ENCODE results near the gene FAM229A. TPM values are rescaled to one million over a fixed set of nuclear protein-coding genes. Genes with fewer than 3 reads are reported as not detected.

The FAM229A gene
- total RNA-seq, 1 donor from 2014 or later: 5.4 TPM

DNA sequence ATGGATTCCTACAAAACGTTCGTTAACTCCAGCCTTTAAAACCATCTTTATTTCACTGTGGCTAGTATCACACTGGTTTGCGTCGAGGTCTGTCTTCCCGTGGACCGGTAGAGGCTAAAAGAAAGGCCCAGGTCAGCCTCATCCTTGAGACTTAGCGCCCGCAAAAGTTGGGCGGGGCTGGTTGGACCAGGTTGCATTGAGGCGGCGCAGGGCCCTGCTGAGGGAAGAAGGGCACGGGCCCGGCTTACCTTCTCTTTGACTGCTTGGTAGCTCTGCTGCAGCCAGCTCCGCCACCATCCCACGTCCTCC, 31.5 kb upstream of the FAM229A start:
- Mint-ChIP-seq H3K4me3 (ENCODE audit: low read depth) (peak overlapping the region; percentile 99), H3K27me3 (ENCODE audit: low read depth) (peaks cover 8% of the 10 kb centered on the region), H3K9me3 (no peaks in the 10 kb centered on the region), H3K4me1 (ENCODE audit: low read depth) (peaks cover 12% of the 10 kb centered on the region), H3K27ac (peak overlapping the region; percentile 99), H3K36me3 (ENCODE audit: low read depth) (peaks cover 10% of the 10 kb centered on the region)
- no peak for DNase-seq (ENCODE audit: low spot score)
- intact Hi-C loops (cut with micrococcal nuclease): loop anchor here (2.0 to 5.0 kb wide), 3 partner anchors 56 to 191 kb away; partner anchors contain the start of genes CCDC28B, EIF3I, MARCKSL1 and TMEM234

DNA sequence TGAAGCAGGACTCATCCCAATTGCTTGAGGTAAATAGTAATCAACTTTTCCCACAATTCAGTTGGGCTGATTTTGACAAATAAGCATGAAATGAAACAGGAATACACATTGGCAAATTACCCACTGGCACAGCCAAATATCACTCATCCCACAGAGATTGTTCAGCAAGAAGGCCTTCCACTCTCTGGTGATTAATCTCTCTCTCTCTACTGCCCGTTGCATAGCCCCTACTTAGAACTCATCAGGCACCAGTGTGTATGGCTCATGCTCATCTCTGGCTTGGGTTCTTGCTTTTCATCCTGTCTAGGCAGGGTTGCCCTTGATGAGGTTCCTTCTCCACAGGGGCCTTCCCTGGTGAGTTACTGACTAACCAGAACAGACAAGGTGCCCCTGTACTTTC, 30.9 kb upstream of the FAM229A start:
- H3K4me1 Mint-ChIP-seq (ENCODE audit: low read depth): peaks cover 12% of the 10 kb centered on the region
- peak overlapping the region; percentile 99 for H3K27ac Mint-ChIP-seq
- intact Hi-C loops (cut with micrococcal nuclease): loop anchor here (5.0 kb wide), 2 partner anchors 56 to 191 kb away; partner anchors contain the start of genes CCDC28B and MARCKSL1
- no peaks in the 10 kb centered on the region for H3K9me3 Mint-ChIP-seq
- peaks cover 10% of the 10 kb centered on the region for H3K36me3 Mint-ChIP-seq (ENCODE audit: low read depth)
- peaks cover 6% of the 10 kb centered on the region for H3K27me3 Mint-ChIP-seq (ENCODE audit: low read depth)
- peak overlapping the region; percentile 99 for H3K4me3 Mint-ChIP-seq (ENCODE audit: low read depth)
- DNase-seq (ENCODE audit: low spot score): no peak

DNA sequence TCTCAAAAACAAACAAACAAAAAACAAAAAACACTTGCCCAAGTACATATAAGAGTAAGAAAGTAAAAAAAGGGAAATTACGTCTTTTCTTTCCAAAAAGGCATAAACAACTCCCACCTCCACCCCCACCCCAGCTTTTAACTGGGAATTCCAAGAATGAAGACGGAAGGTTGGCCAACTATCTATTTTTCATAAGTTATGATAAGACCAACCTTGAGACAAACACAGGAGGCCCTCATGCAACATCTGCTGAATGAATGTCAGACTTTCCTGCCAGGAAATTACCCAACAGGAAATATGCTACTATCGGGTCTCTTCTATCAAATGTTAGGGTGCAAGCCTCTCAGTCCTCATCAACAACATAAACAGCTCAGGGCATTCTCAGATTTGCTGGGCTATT, 30.0 kb upstream of the FAM229A start:
- Mint-ChIP-seq H3K36me3 (ENCODE audit: low read depth) (peaks cover 10% of the 10 kb centered on the region), H3K27me3 (ENCODE audit: low read depth) (peaks cover 4% of the 10 kb centered on the region), H3K4me3 (ENCODE audit: low read depth) (peak overlapping the region; percentile 45), H3K27ac (no peak overlapping the region), H3K4me1 (ENCODE audit: low read depth) (peaks cover 12% of the 10 kb centered on the region), H3K9me3 (no peaks in the 10 kb centered on the region)
- no peak for DNase-seq (ENCODE audit: low spot score)
- intact Hi-C loops (cut with micrococcal nuclease): loop anchor here (5.0 kb wide), 2 partner anchors 55 to 190 kb away; partner anchors contain the start of genes CCDC28B and MARCKSL1

DNA sequence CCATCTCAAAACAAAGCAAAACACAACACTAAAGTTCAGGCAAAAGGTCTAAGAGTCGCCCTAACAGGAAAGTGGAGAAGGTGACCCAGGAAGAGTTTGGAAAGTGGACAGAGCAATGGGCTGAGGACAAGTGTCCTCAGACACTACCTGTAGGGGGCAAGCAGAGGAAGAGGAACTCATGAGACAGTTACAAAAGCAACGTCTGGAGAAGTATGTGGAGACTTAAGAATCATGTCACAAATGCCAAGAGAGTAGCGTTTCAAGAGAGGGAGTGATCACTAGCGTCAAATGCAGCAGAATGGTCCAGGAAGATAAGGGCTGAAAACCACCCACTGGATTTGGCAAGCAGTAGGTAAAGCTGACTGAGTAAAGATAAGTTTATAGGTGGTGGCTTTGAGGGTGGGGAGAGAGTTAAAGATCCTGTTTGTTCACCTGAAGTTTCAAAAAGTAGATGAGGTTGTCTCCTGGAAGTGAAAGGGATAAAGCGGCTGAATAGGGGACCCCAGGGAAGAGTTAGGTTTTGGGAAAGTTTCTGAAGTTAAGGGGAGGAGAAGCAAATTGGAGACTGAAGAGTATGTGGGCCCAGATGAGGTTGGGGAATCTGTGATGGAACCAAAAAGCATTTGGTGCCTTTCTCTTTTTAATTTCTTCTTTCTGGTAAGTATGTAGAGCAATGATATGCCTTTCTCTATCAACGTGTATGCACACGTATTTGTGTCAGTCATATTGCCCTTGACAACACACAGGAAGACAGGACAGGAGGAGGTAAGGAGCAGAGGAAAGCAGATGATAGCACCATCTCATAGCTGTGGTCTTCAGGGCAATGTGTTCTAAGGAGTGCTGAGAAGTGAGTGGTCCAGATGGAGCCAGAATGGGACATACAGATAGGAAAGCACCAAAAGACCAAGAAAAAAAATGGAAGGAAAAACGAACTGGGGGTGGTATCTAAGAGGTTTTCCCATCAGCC, 28.9 kb upstream of the FAM229A start:
- peaks cover 12% of the 10 kb centered on the region for H3K4me1 Mint-ChIP-seq (ENCODE audit: low read depth)
- no peak overlapping the region for H3K27ac Mint-ChIP-seq
- no peaks in the 10 kb centered on the region for H3K9me3 Mint-ChIP-seq
- no peak for DNase-seq (ENCODE audit: low spot score)
- no peak overlapping the region for H3K4me3 Mint-ChIP-seq (ENCODE audit: low read depth)
- H3K27me3 Mint-ChIP-seq (ENCODE audit: low read depth): peaks cover 1% of the 10 kb centered on the region
- intact Hi-C loops (cut with micrococcal nuclease): loop anchor here (5.0 kb wide), 2 partner anchors 54 to 189 kb away; partner anchors contain the start of genes CCDC28B and MARCKSL1
- peaks cover 18% of the 10 kb centered on the region for H3K36me3 Mint-ChIP-seq (ENCODE audit: low read depth)

DNA sequence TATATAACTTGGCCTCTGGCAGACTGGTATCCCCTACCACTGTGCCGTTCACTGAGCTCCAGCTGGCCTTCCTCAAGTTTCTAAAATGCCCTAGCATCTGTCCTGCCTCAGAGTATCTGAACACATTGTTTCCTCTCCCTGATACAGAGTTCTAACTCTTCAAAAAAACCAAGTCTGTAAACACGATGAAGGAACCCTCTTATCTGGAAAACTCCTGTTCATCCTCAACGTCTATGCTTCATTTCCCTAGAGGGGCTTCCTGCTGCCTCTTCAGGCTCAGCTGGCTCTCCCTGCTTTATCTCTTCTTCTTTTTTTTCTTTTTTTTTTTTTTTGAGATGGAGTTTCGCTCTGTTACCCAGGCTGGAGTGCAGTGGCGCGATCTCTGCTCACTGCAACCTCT, 26.4 kb upstream of the FAM229A start:
- Mint-ChIP-seq H3K4me1 (ENCODE audit: low read depth) (peaks cover 7% of the 10 kb centered on the region), H3K27ac (no peak overlapping the region), H3K27me3 (ENCODE audit: low read depth) (no peaks in the 10 kb centered on the region), H3K36me3 (ENCODE audit: low read depth) (peaks cover 28% of the 10 kb centered on the region), H3K9me3 (no peaks in the 10 kb centered on the region), H3K4me3 (ENCODE audit: low read depth) (no peak overlapping the region)
- no peak for DNase-seq (ENCODE audit: low spot score)
- intact Hi-C loops (cut with micrococcal nuclease): no loop called here

DNA sequence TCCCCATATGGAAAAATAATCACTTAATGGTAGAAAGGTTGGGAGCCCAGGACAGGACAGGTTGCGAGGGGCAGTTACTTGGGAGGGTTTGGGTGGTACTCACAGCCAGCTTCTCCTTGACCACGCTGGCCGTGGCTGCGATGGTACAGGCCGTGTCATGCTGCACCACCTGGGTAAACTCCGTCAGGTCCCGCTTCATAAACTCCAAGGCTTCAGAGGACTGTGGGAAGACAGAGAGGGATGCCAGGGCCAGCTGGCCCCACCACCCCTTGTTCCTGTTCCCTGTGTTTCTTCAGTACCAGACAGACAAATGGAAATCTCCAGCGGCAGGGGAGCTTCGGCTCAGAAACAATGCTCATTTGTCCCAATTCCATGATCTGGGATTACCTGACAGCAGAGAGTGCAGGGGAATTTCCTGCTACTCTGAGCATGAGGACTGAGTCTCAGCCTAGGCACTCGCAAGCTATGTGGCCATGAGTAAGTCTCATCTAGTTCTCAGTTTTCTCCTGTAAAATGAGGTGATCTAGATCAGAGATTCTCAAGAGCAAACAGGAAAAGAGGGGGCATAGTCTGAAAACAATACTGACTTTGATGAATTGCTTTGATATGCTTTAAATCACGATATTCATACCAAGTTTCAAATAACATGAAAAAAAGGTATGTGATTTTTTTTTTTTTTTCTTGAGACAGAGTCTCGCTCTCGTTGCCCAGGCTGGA, 24.5 kb upstream of the FAM229A start:
- intact Hi-C loops (cut with micrococcal nuclease): no loop called here

DNA sequence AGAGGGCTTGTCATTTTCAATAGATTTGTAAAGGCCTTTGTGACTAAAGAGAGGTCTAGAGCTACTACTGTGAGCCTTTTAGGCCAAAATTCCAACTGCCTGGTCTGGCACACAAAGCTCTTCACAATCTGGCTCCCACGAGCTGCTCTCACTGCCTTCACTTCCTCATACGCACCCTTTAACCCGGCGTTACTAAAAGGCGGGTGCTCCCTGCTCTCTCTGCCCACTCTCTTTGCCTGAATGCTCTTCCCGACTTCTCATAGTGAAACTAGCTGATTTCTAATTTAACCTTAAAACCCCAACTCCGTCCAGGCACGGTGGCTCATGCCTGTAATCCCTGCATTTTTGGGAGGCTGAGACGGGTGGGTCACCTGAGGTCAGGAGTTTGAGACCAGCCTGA, 17.8 kb upstream of the FAM229A start:
- Mint-ChIP-seq H3K9me3 (no peaks in the 10 kb centered on the region), H3K4me1 (ENCODE audit: low read depth) (no peaks in the 10 kb centered on the region), H3K36me3 (ENCODE audit: low read depth) (peaks cover 59% of the 10 kb centered on the region), H3K27ac (no peak overlapping the region), H3K27me3 (ENCODE audit: low read depth) (no peaks in the 10 kb centered on the region), H3K4me3 (ENCODE audit: low read depth) (no peak overlapping the region)
- intact Hi-C loops (cut with micrococcal nuclease): no loop called here
- DNase-seq (ENCODE audit: low spot score): no peak

More for the DNA sequence above, 24.5 kb upstream of the FAM229A start:
- no peak overlapping the region for H3K4me3 Mint-ChIP-seq (ENCODE audit: low read depth)
- DNase-seq (ENCODE audit: low spot score): no peak
- no peaks in the 10 kb centered on the region for H3K27me3 Mint-ChIP-seq (ENCODE audit: low read depth)
- H3K36me3 Mint-ChIP-seq (ENCODE audit: low read depth): peaks cover 26% of the 10 kb centered on the region
- no peak overlapping the region for H3K27ac Mint-ChIP-seq
- H3K4me1 Mint-ChIP-seq (ENCODE audit: low read depth): no peaks in the 10 kb centered on the region
- H3K9me3 Mint-ChIP-seq: no peaks in the 10 kb centered on the region

DNA sequence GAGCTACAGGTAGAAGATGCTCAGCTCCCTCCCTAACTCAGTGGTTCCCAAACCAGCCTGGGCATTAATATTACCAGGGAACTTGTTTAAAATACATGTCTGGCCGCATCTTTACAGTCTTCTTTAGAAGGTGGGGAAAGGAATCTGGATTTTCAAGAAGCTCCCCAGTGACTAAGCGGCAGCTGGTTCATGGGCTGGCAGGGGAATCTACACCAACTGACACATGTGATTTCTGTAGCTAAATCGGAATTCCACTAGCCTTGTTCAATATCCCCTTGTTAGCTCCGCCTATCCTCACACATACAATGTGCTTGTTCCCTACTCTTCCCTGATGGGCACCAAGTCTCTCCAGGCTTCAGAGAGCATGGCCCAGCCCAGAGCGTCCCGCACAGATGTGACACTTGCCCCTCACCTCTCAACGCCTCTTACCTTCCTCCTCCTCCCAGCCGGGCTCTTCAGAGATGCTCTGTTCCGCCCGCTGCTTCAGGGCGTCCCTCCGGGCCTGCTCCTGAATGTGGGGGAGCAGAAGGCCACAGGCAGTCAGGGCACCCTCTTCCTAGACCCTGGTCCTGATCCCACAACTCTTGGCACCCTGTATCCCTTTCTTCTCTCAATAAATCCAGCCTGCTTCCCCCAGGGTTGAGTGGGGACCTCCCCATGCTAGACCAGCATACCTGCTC, 15.4 kb upstream of the FAM229A start:
- H3K27me3 Mint-ChIP-seq (ENCODE audit: low read depth): no peaks in the 10 kb centered on the region
- intact Hi-C loops (cut with micrococcal nuclease): no loop called here
- peaks cover 56% of the 10 kb centered on the region for H3K36me3 Mint-ChIP-seq (ENCODE audit: low read depth)
- no peak overlapping the region for H3K27ac Mint-ChIP-seq
- H3K9me3 Mint-ChIP-seq: no peaks in the 10 kb centered on the region
- no peak overlapping the region for H3K4me3 Mint-ChIP-seq (ENCODE audit: low read depth)
- H3K4me1 Mint-ChIP-seq (ENCODE audit: low read depth): peaks cover 1% of the 10 kb centered on the region
- no peak for DNase-seq (ENCODE audit: low spot score)

DNA sequence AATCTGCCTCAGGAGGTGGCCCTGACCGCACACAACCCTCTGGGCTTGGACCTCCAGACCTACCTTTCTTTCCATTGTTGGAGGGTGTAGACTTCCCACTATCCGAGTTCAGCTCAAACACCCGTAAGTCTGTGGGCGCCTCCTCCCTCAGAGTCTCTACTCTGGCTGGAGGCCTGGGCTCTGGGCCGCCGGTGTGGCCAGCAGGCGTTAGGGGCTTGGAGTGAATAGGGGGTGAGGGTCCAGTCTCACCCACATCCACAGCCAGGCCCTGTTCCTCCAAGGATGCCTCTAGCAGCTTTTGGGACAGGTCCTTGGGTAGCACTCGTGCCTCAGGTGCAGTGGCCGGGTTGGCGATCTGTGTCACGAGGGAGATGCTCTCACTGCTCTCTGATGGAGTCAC, 13.9 kb upstream of the FAM229A start:
- peaks cover 61% of the 10 kb centered on the region for H3K36me3 Mint-ChIP-seq (ENCODE audit: low read depth)
- H3K27ac Mint-ChIP-seq: no peak overlapping the region
- no peaks in the 10 kb centered on the region for H3K27me3 Mint-ChIP-seq (ENCODE audit: low read depth)
- DNase-seq (ENCODE audit: low spot score): no peak
- no peak overlapping the region for H3K4me3 Mint-ChIP-seq (ENCODE audit: low read depth)
- H3K9me3 Mint-ChIP-seq: no peaks in the 10 kb centered on the region
- peaks cover 13% of the 10 kb centered on the region for H3K4me1 Mint-ChIP-seq (ENCODE audit: low read depth)
- intact Hi-C loops (cut with micrococcal nuclease): no loop called here

DNA sequence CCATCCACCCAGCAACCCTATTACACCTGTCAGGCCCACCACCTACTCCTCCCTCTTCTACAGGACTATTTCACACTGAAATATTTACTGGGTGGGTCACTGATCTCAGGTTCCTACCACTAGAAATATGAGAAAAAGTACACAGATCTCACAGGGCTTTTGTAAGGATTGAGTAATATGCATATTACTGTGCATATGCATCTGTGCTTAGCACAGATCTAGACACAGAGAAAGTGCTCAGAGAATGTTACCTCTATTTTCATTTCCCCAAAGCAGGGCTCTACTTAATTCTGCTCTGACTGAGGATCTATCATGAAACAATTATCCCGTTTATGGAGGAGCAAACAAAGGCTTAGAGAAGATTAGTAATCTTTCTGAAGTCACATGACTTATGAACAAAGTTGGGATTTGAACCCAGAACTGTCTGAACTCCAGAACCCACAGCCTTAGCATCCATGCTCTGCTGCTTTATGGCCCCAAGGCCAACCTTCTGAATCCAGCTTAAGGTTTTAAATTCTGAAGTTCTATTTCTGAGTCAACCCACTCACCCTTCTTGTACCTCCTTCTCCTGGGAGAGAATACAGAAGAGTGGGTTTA, 11.8 kb upstream of the FAM229A start:
- H3K4me1 Mint-ChIP-seq (ENCODE audit: low read depth): peaks cover 13% of the 10 kb centered on the region
- H3K27me3 Mint-ChIP-seq (ENCODE audit: low read depth): no peaks in the 10 kb centered on the region
- intact Hi-C loops (cut with micrococcal nuclease): no loop called here
- H3K27ac Mint-ChIP-seq: no peak overlapping the region
- H3K4me3 Mint-ChIP-seq (ENCODE audit: low read depth): no peak overlapping the region
- DNase-seq (ENCODE audit: low spot score): no peak
- H3K36me3 Mint-ChIP-seq (ENCODE audit: low read depth): peaks cover 50% of the 10 kb centered on the region
- H3K9me3 Mint-ChIP-seq: no peaks in the 10 kb centered on the region

DNA sequence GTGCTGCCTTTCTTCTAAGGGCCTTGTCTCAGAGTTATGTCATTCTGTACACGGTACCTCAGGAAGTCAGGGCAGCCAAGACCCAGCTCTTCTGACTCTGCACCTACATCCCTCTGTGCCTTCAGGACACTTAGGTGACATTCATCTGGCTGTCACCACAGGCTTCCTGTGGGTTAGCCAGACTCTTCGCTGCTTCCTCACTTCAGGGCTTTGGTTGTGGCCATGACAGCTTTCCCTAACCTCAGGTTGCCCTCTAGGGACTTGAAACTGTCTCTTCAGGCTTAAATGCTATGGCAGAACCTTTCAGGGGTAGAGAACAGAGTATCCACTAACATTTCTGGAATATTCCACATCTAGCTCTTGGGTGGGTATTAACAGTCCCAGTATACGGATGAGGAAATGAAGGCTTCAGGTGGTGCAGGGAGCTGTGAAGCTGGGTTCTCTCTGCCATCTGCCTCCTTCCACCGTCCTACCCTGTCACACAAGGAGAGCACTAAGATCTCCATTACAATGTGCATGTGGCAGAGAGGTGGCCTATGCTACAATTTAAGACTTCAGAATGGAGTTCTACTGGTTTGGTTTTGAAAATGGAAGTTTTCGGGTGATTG, 10.0 kb upstream of the FAM229A start:
- intact Hi-C loops (cut with micrococcal nuclease): no loop called here
- H3K4me3 Mint-ChIP-seq (ENCODE audit: low read depth): no peak overlapping the region
- peaks cover 13% of the 10 kb centered on the region for H3K4me1 Mint-ChIP-seq (ENCODE audit: low read depth)
- no peaks in the 10 kb centered on the region for H3K9me3 Mint-ChIP-seq
- peak overlapping the region; percentile 49 for H3K27ac Mint-ChIP-seq
- H3K27me3 Mint-ChIP-seq (ENCODE audit: low read depth): no peaks in the 10 kb centered on the region
- DNase-seq (ENCODE audit: low spot score): peak; percentile 57
- H3K36me3 Mint-ChIP-seq (ENCODE audit: low read depth): peaks cover 49% of the 10 kb centered on the region

Measured in activated T-helper 2 cell treated with anti-CD3 and anti-CD28 coated beads, Interferon-gamma antibody, Interleukin-2, Interleukin-4, amounts not matched to agents 10 μg/mL and 5 μg/mL and 100 μg/mL, durations not matched to agents 14 hours and 24 hours and 36 hours (primary cell).